Kidney epithelial cell (primary cell): ENCODE results near the gene FBXO21. TPM values are rescaled to one million over a fixed set of nuclear protein-coding genes. Genes with fewer than 3 reads are reported as not detected.
"Not testable (repeated sequence)": the region's sequence is repeated elsewhere in the genome, so short reads cannot be mapped to it uniquely, and the experiment has no call there.

Experiments used
- DNase-seq: peaks from one replicate; pipeline ENCODE4 v3.0.0-alpha.2; 2010; ENCODE audit warnings: low read depth
- H3K27me3 ChIP-seq: 2 replicates; pipeline ENCODE4 v1.6.0; 2011; ENCODE audit warnings: low read length; ENCODE audit not compliant: control insufficient read depth, insufficient read depth
- H3K36me3 ChIP-seq: 2 replicates; pipeline ENCODE4 v1.5.1; 2011; ENCODE audit warnings: low read length; ENCODE audit not compliant: control insufficient read depth, insufficient read depth
- H3K4me3 ChIP-seq: 2 replicates; pipeline ENCODE4 v1.5.1; 2011; ENCODE audit warnings: low read depth, mild to moderate bottlenecking, control low read depth, low read length
- total RNA-seq: library from RNA; depleted of rRNA; stranded (reverse); fragments of >200 nt; gene quantifications from 2 replicates; pipeline ENCODE4 v1.2.3, GENCODE V29; 2015
- TF ChIP-seq, protein P1 (sequence below): IDR thresholded peaks from 2 replicates; pipeline ENCODE4 v1.5.1; 2011; ENCODE audit warnings: mild to moderate bottlenecking, moderate library complexity, low read length, control low read depth, inconsistent platforms; ENCODE audit not compliant: insufficient read depth, poor library complexity, severe bottlenecking

The FBXO21 gene
- total RNA-seq, 1 donor from 2014 or later = 82.1 TPM

- TF ChIP-seq, protein P1, sequence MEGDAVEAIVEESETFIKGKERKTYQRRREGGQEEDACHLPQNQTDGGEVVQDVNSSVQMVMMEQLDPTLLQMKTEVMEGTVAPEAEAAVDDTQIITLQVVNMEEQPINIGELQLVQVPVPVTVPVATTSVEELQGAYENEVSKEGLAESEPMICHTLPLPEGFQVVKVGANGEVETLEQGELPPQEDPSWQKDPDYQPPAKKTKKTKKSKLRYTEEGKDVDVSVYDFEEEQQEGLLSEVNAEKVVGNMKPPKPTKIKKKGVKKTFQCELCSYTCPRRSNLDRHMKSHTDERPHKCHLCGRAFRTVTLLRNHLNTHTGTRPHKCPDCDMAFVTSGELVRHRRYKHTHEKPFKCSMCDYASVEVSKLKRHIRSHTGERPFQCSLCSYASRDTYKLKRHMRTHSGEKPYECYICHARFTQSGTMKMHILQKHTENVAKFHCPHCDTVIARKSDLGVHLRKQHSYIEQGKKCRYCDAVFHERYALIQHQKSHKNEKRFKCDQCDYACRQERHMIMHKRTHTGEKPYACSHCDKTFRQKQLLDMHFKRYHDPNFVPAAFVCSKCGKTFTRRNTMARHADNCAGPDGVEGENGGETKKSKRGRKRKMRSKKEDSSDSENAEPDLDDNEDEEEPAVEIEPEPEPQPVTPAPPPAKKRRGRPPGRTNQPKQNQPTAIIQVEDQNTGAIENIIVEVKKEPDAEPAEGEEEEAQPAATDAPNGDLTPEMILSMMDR = no peak
These were observed 3.6 kb upstream of the FBXO21 start for GRCh38 chr12:117193903-117194302.

DNA sequence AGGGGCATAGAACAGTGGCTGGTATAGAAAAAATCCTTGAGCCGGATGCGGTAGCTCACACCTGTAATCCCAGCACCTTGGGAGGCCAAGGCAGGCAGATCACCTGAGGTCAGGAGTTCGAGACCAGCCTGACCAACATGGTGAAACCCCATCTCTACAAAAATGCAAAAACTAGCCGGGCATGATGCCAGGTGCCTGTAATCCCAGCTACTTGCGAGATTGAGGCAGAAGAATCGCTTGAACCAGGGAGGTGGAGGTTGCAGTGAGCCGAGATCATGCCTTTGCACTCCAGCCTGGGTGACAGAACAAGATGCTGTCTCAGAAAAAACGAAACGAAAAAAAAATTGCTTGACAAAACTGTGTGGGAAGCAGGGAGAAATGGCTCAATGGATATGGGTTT, 2.3 kb upstream of the FBXO21 start:
- DNase-seq = not testable (repeated sequence)

More at GRCh38 chr12:117193903-117194302, 3.6 kb upstream of the FBXO21 start:
- no peaks in the 10 kb centered on the region for H3K36me3 ChIP-seq
- no peak for DNase-seq
- H3K27me3 ChIP-seq = no peaks in the 10 kb centered on the region
- H3K4me3 ChIP-seq = no peak overlapping the region

DNA sequence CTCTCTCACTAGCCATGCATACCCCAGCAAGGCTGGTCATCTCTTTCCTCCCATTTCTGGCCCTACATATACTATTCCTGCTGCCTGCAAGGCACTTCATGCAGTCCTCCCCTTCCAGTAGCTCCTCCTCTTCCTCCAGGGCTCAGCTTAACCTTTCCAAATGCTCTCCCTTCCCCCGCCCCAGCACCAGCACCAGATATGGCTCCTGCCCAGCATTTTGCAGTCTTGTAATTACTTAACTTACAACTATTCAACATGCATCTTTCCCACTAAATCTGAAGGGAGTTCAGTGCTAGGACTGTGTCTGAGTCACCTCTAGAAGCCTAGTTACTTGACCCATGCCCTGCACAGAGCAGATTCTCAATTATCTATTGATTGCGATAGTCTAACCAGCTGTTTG, 1.8 kb upstream of the FBXO21 start:
- DNase-seq = no peak
- TF ChIP-seq, protein P1 = no peak

More for the DNA sequence above, 2.3 kb upstream of the FBXO21 start:
- H3K4me3 ChIP-seq, H3K36me3 ChIP-seq, H3K27me3 ChIP-seq: not testable (repeated sequence)

DNA sequence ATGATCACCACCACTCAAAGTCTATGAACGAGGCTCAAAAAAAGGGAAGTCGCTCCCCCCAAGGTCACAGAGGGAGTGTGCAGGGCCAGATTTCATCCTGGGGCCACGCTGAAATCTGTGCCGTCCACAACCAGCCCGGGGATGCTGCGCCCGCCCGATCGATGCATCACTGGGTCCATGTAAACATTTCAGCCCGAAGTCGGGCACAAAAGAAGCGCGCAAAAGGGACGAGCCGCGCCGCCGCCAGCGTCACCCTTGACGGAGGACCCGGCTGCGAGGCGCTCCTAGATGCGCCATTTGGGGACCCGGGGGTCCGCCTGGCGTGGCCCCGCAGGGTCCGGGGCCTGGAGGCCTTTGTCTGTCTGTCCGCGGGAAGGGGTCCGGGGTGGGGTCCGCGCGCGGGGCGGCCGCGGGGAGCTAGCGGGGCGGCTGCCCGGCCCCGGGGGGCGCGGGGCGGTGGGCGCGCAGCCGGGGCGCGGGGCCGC, 503 bp downstream of the FBXO21 start:
- Histone ChIP-seq H3K36me3 (no peaks in the 10 kb centered on the region), H3K27me3 (no peaks in the 10 kb centered on the region), H3K4me3 (peak overlapping the region; percentile 99)
- TF ChIP-seq, protein P1 = no peak
- no peak for DNase-seq

More for the DNA sequence above, 1.8 kb upstream of the FBXO21 start:
- Histone ChIP-seq H3K27me3 (no peaks in the 10 kb centered on the region), H3K4me3 (no peak overlapping the region), H3K36me3 (no peaks in the 10 kb centered on the region)

- no peaks in the 10 kb centered on the region for H3K27me3 ChIP-seq
- DNase-seq = peak; percentile 12
- H3K4me3 ChIP-seq = peak overlapping the region; percentile 99
- TF ChIP-seq, protein P1 = no peak
- H3K36me3 ChIP-seq = no peaks in the 10 kb centered on the region
These were observed 1.1 kb downstream of the FBXO21 start for GRCh38 chr12:117188961-117189724.

DNA sequence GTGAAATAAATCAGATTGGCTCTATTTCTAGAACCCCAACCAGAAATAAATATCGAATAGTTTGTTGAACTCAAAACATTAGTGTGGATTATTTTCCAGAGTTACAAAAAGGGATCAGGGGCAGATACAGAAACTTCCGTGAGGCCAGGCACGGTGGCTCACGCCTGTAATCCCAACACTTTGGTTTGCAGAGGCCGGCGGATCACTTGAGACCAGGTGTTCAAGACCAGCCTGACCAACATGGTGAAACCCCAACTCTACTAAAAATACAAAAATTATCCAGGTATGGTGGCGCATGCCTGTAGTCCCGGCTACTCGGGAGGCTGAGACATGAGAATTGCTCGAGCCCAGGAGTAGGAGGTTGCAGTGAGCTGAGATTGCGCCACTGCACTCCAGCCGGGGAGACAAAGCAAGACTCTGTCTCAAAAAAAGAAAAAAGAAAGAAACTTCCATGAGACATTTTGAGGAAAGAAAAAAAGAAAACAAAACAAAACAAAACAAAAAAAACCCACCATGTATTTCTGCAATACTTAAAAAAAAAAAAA, 2.1 kb downstream of the FBXO21 start:
- no peaks in the 10 kb centered on the region for H3K27me3 ChIP-seq
- TF ChIP-seq, protein P1 = no peak
- H3K4me3 ChIP-seq = no peak overlapping the region
- no peak for DNase-seq
- no peaks in the 10 kb centered on the region for H3K36me3 ChIP-seq
